ENCODE measurements around the gene GNAQ. TPM values are rescaled to one million over a fixed set of nuclear protein-coding genes. Genes with fewer than 3 reads are reported as not detected.

Gene GNAQ
- total and polyA plus RNA-seq, 4 donors, result 24.6 to 86.2 (median 51.4) TPM

GRCh38 chr9:77991191-77991590 is 40.4 kb downstream of the GNAQ start:
- 69 to 78% methylated on average over 5 of the region's 5 CpGs for WGBS, 2 donors
- H3K9ac ChIP-seq (ENCODE audit: insufficient read depth in 1 of 2, low read length in 2 of 2), result no peak overlapping the region
- DNase-seq (no peak), ATAC-seq (ENCODE audit: insufficient read depth, low FRiP score) (no peak)
- no peaks in the 10 kb centered on the region for H3K27me3 ChIP-seq (ENCODE audit: control insufficient read depth in 3 of 3, insufficient read depth in 3 of 3, low read length in 2 of 3)
- no peak overlapping the region for H3K4me3 ChIP-seq
- peaks cover 5 to 16% (median 7%) of the 10 kb centered on the region in 5 donors for H3K4me1 ChIP-seq (ENCODE audit: control insufficient read depth in 5 of 5, insufficient read depth in 5 of 5, low read length in 5 of 5)
- H3K9me3 ChIP-seq (ENCODE audit: control insufficient read depth in 4 of 4, insufficient read depth in 3 of 4, low read length in 3 of 4), result no peaks in the 10 kb centered on the region
- no peaks in the 10 kb centered on the region for H3K36me3 ChIP-seq (ENCODE audit: control insufficient read depth in 4 of 4, insufficient read depth in 4 of 4, low read length in 4 of 4)
- no peak for TF ChIP-seq CTCF (IDR thresholded peaks at IDR 0.05; ENCODE audit: control extremely low read depth, extremely low read depth)
- no peak overlapping the region for H3K27ac ChIP-seq (ENCODE audit: low read depth in 1 of 2, low read length in 1 of 2)

GRCh38 chr9:77989909-77990308 is 41.7 kb downstream of the GNAQ start:
- no peaks in the 10 kb centered on the region for H3K9me3 ChIP-seq (ENCODE audit: control insufficient read depth in 4 of 4, insufficient read depth in 3 of 4, low read length in 3 of 4)
- no peak for TF ChIP-seq CTCF (IDR thresholded peaks at IDR 0.05; ENCODE audit: control extremely low read depth, extremely low read depth)
- H3K9ac ChIP-seq (ENCODE audit: insufficient read depth in 1 of 2, low read length in 2 of 2), result no peak overlapping the region
- H3K4me1 ChIP-seq (ENCODE audit: control insufficient read depth in 5 of 5, insufficient read depth in 5 of 5, low read length in 5 of 5), result peaks cover 5 to 16% (median 8%) of the 10 kb centered on the region in 5 donors
- H3K27ac ChIP-seq (ENCODE audit: low read depth in 1 of 2, low read length in 1 of 2), result no peak overlapping the region
- no peak overlapping the region for H3K4me3 ChIP-seq
- no peaks in the 10 kb centered on the region for H3K36me3 ChIP-seq (ENCODE audit: control insufficient read depth in 4 of 4, insufficient read depth in 4 of 4, low read length in 4 of 4)
- ATAC-seq (ENCODE audit: insufficient read depth, low FRiP score) (no peak), DNase-seq (no peak)
- no peaks in the 10 kb centered on the region for H3K27me3 ChIP-seq (ENCODE audit: control insufficient read depth in 3 of 3, insufficient read depth in 3 of 3, low read length in 2 of 3)

DNA sequence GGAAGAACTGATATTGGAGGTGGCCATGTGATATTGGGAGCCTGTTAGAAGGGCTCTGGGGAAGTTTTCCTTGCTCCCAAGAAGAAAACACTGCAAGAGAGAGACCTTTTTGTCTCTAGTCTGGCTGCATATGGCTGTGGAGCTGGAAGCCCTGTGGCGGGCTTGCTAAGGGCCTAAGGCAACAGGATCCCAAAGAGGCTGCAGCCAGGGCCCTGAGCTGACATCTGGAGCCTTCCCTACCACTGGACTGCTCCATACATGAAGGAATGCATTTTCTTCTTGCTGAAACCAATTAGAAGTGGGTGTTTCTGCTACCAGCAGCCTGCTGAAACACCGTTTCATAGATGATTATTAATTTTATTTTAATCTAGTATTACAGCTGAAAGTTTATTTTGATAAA is 42.2 kb downstream of the GNAQ start:
- no peak overlapping the region for H3K4me3 ChIP-seq
- H3K9me3 ChIP-seq (ENCODE audit: control insufficient read depth in 4 of 4, insufficient read depth in 3 of 4, low read length in 3 of 4), result no peaks in the 10 kb centered on the region
- DNase-seq (no peak), ATAC-seq (ENCODE audit: insufficient read depth, low FRiP score) (no peak)
- H3K36me3 ChIP-seq (ENCODE audit: control insufficient read depth in 4 of 4, insufficient read depth in 4 of 4, low read length in 4 of 4), result no peaks in the 10 kb centered on the region
- WGBS, 2 donors, result 91 to 94% methylated on average over 2 of the region's 2 CpGs
- H3K4me1 ChIP-seq (ENCODE audit: control insufficient read depth in 5 of 5, insufficient read depth in 5 of 5, low read length in 5 of 5), result peaks cover 5 to 16% (median 8%) of the 10 kb centered on the region in 5 donors
- no peaks in the 10 kb centered on the region for H3K27me3 ChIP-seq (ENCODE audit: control insufficient read depth in 3 of 3, insufficient read depth in 3 of 3, low read length in 2 of 3)
- no peak for TF ChIP-seq CTCF (IDR thresholded peaks at IDR 0.05; ENCODE audit: control extremely low read depth, extremely low read depth)
- no peak overlapping the region for H3K9ac ChIP-seq (ENCODE audit: insufficient read depth in 1 of 2, low read length in 2 of 2)
- H3K27ac ChIP-seq (ENCODE audit: low read depth in 1 of 2, low read length in 1 of 2), result no peak overlapping the region

GRCh38 chr9:77988630-77989029 is 43.0 kb downstream of the GNAQ start:
- DNase-seq (peak in 1 of 3 donors; percentile 26), ATAC-seq (ENCODE audit: insufficient read depth, low FRiP score) (no peak)
- 19 to 29% methylated on average over 1 of the region's 1 CpG for WGBS, 2 donors
- Histone ChIP-seq H3K36me3 (ENCODE audit: control insufficient read depth in 4 of 4, insufficient read depth in 4 of 4, low read length in 4 of 4) (no peaks in the 10 kb centered on the region), H3K4me3 (no peak overlapping the region), H3K4me1 (ENCODE audit: control insufficient read depth in 5 of 5, insufficient read depth in 5 of 5, low read length in 5 of 5) (peaks cover 5 to 16% (median 8%) of the 10 kb centered on the region in 5 donors), H3K27ac (ENCODE audit: low read depth in 1 of 2, low read length in 1 of 2) (no peak overlapping the region), H3K27me3 (ENCODE audit: control insufficient read depth in 3 of 3, insufficient read depth in 3 of 3, low read length in 2 of 3) (no peaks in the 10 kb centered on the region), H3K9me3 (ENCODE audit: control insufficient read depth in 4 of 4, insufficient read depth in 3 of 4, low read length in 3 of 4) (no peaks in the 10 kb centered on the region), H3K9ac (ENCODE audit: insufficient read depth in 1 of 2, low read length in 2 of 2) (no peak overlapping the region)
- TF ChIP-seq CTCF (IDR thresholded peaks at IDR 0.05; ENCODE audit: control extremely low read depth, extremely low read depth), result no peak
